SK-N-MC (cell line): Measurements from ENCODE around the gene MRPL10.
"Not testable (repeated sequence)": the region's sequence is repeated elsewhere in the genome, so short reads cannot be mapped to it uniquely, and the experiment has no call there.

Experiments used
- DNase-seq: peaks from one replicate; pipeline ENCODE4 v3.0.0-alpha.2; 2011; ENCODE audit warnings: low read depth, low spot score
- H3K27ac ChIP-seq: fragments of 200-600 bp; sonication (generic); 2 replicates; pipeline ENCODE4 v1.5.1; 2016; ENCODE audit warnings: mixed run types
- H3K36me3 ChIP-seq: fragments of 200-600 bp; sonication (generic); 2 replicates; pipeline ENCODE4 v1.6.1; 2017; ENCODE audit warnings: antibody characterized with exemption, low read length, mixed read lengths; ENCODE audit not compliant: insufficient read depth
- H3K4me3 ChIP-seq: fragments of 200-600 bp; sonication (generic); 2 replicates; pipeline ENCODE4 v1.5.1; 2016
- H3K9ac ChIP-seq: fragments of 200-600 bp; sonication (generic); 2 replicates; pipeline ENCODE4 v1.8.0; 2017; ENCODE audit warnings: mixed run types, mixed read lengths; ENCODE audit not compliant: insufficient read length
- H3K9me3 ChIP-seq: fragments of 200-600 bp; sonication (generic); 2 replicates; pipeline ENCODE4 v1.6.1; 2017; ENCODE audit warnings: low read depth, mild to moderate bottlenecking, antibody characterized with exemption, low read length, moderate library complexity, mixed read lengths
- EZH2 ChIP-seq: fragments of 200-600 bp; sonication (generic); IDR thresholded peaks from one replicate; pipeline ENCODE4 v1.6.1; 2017; ENCODE audit warnings: antibody characterized with exemption
- FOXP2 ChIP-seq: optimal IDR thresholded peaks from 2 replicates; pipeline ENCODE3; 2011; ENCODE audit warnings: mild to moderate bottlenecking, moderate library complexity; ENCODE audit not compliant: insufficient read depth; ENCODE audit errors: extremely low read length, control extremely low read depth
- POLR2AphosphoS5 ChIP-seq: IDR thresholded peaks from 2 replicates; pipeline ENCODE4 v1.6.1; 2012; ENCODE audit warnings: mild to moderate bottlenecking, low read depth, low read length, borderline replicate concordance

MRPL10 gene

GRCh38 chr17:47776330-47777197, 54.8 kb downstream of the MRPL10 start:
- H3K27ac ChIP-seq, result no peak overlapping the region
- no peak overlapping the region for H3K9ac ChIP-seq
- H3K36me3 ChIP-seq, result no peaks in the 10 kb centered on the region
- H3K9me3 ChIP-seq, result no peaks in the 10 kb centered on the region
- no peak overlapping the region for H3K4me3 ChIP-seq
- TF ChIP-seq EZH2 (no peak), POLR2AphosphoS5 (no peak), FOXP2 (no peak)
- no peak for DNase-seq

GRCh38 chr17:47774987-47775580, 56.3 kb downstream of the MRPL10 start:
- TF ChIP-seq POLR2AphosphoS5 (no peak), FOXP2 (no peak), EZH2 (no peak)
- DNase-seq, result no peak
- Histone ChIP-seq H3K9ac (no peak overlapping the region), H3K36me3 (no peaks in the 10 kb centered on the region), H3K27ac (no peak overlapping the region), H3K4me3 (no peak overlapping the region), H3K9me3 (no peaks in the 10 kb centered on the region)

GRCh38 chr17:47774331-47774730, 57.0 kb downstream of the MRPL10 start:
- no peaks in the 10 kb centered on the region for H3K36me3 ChIP-seq

GRCh38 chr17:47773649-47774048, 57.7 kb downstream of the MRPL10 start:
- not testable (repeated sequence) for DNase-seq, H3K27ac ChIP-seq

More at GRCh38 chr17:47774331-47774730, 57.0 kb downstream of the MRPL10 start:
- Histone ChIP-seq H3K27ac (no peak overlapping the region), H3K9me3 (no peaks in the 10 kb centered on the region), H3K4me3 (no peak overlapping the region), H3K9ac (no peak overlapping the region)
- DNase-seq, result no peak
- no peak for TF ChIP-seq FOXP2
- no peak for TF ChIP-seq POLR2AphosphoS5
- no peak for TF ChIP-seq EZH2

More at GRCh38 chr17:47773649-47774048, 57.7 kb downstream of the MRPL10 start:
- H3K9ac ChIP-seq, H3K4me3 ChIP-seq, H3K9me3 ChIP-seq, H3K36me3 ChIP-seq: not testable (repeated sequence)
